SK-N-SH treated with all-trans-retinoic acid at 6 μM for 48 hours (cell line): ENCODE results near the gene KRTCAP2.

Source experiments
- ATAC-seq: fragments of 200-7000 bp; cut with Tn5 transposase; 3 replicates; pipeline ENCODE4 v1.9.1; 2020; ENCODE audit warnings: mild to moderate bottlenecking, moderate library complexity
- ARNTL ChIP-seq: fragments of 450-650 bp; formaldehyde crosslinking; IDR thresholded peaks from 2 replicates; pipeline ENCODE4 v1.5.0; 2020; ENCODE audit warnings: low read depth, mild to moderate bottlenecking, moderate library complexity, borderline replicate concordance
- BACH2 ChIP-seq: fragments of 250-450 bp; sonication (Bioruptor Pico); IDR thresholded peaks from 2 replicates; pipeline ENCODE4 v1.9.0; 2021; ENCODE audit warnings: mild to moderate bottlenecking, borderline replicate concordance
- CSDC2 ChIP-seq: fragments of 250-450 bp; sonication (Bioruptor Pico); IDR thresholded peaks from 2 replicates; pipeline ENCODE4 v1.5.0; 2020; ENCODE audit warnings: mild to moderate bottlenecking, moderate library complexity
- ESRRG ChIP-seq: fragments of 250-450 bp; sonication (Bioruptor Pico); IDR thresholded peaks from 2 replicates; pipeline ENCODE4 v1.6.1; 2021; ENCODE audit warnings: mild to moderate bottlenecking
- GLIS3 ChIP-seq: fragments of 250-450 bp; sonication (Bioruptor Pico); IDR thresholded peaks from 2 replicates; pipeline ENCODE4 v1.5.0; 2020; ENCODE audit warnings: mild to moderate bottlenecking, moderate library complexity
- OSR1 ChIP-seq: fragments of 250-450 bp; sonication (Bioruptor Pico); IDR thresholded peaks from 2 replicates; pipeline ENCODE4 v1.8.0; 2022; ENCODE audit warnings: moderate library complexity, mild to moderate bottlenecking, inconsistent platforms
- PPARA ChIP-seq: fragments of 250-450 bp; sonication (Bioruptor Pico); IDR thresholded peaks from 2 replicates; pipeline ENCODE4 v1.5.0; 2020; ENCODE audit warnings: mild to moderate bottlenecking, borderline replicate concordance
- SNAI2 ChIP-seq: fragments of 250-450 bp; sonication (Bioruptor Pico); IDR thresholded peaks from 2 replicates; pipeline ENCODE4 v1.5.0; 2020; ENCODE audit warnings: mild to moderate bottlenecking, moderate library complexity
- TCF4 ChIP-seq: fragments of 250-450 bp; sonication (Bioruptor Pico); IDR thresholded peaks from 2 replicates; pipeline ENCODE4 v1.8.0; 2021; ENCODE audit warnings: mild to moderate bottlenecking, moderate library complexity, borderline replicate concordance
- TOX ChIP-seq: fragments of 250-450 bp; sonication (Bioruptor Pico); IDR thresholded peaks from 2 replicates; pipeline ENCODE4 v1.8.0; 2021; ENCODE audit warnings: mild to moderate bottlenecking, moderate library complexity, borderline replicate concordance
- ZC3H10 ChIP-seq: fragments of 250-450 bp; sonication (Bioruptor Pico); IDR thresholded peaks from 2 replicates; pipeline ENCODE4 v1.5.1; 2021; ENCODE audit warnings: mild to moderate bottlenecking, moderate library complexity
- ZFP3 ChIP-seq: fragments of 250-450 bp; sonication (Bioruptor Pico); IDR thresholded peaks from 2 replicates; pipeline ENCODE4 v1.5.0; 2020; ENCODE audit warnings: mild to moderate bottlenecking, moderate library complexity
- ZFP30 ChIP-seq: fragments of 450-650 bp; formaldehyde crosslinking; IDR thresholded peaks from 2 replicates; pipeline ENCODE4 v1.5.0; 2022; ENCODE audit warnings: mild to moderate bottlenecking, moderate library complexity
- ZNF565 ChIP-seq: fragments of 450-650 bp; formaldehyde crosslinking; conservative IDR thresholded peaks from 2 replicates; pipeline ENCODE4 v1.5.0; 2020; ENCODE audit warnings: low read depth, mild to moderate bottlenecking, moderate library complexity
- ZNF70 ChIP-seq: fragments of 450-650 bp; formaldehyde crosslinking; IDR thresholded peaks from 2 replicates; pipeline ENCODE4 v1.5.0; 2020; ENCODE audit warnings: mild to moderate bottlenecking, moderate library complexity
- TF ChIP-seq, protein P1 (sequence below): fragments of 250-450 bp; sonication (Bioruptor Pico); IDR thresholded peaks from 2 replicates; pipeline ENCODE4 v1.5.1; 2021; ENCODE audit warnings: mild to moderate bottlenecking, moderate library complexity
- TF ChIP-seq, protein P2 (sequence below): fragments of 250-450 bp; sonication (Bioruptor Pico); IDR thresholded peaks from 2 replicates; pipeline ENCODE4 v1.8.0; 2020; ENCODE audit warnings: mild to moderate bottlenecking, moderate library complexity, borderline replicate concordance
- TF ChIP-seq, protein P3 (sequence below): fragments of 250-450 bp; sonication (Bioruptor Pico); IDR thresholded peaks from 2 replicates; pipeline ENCODE4 v1.5.1; 2020; ENCODE audit warnings: low read depth, mild to moderate bottlenecking, moderate library complexity
- TF ChIP-seq, protein P4 (sequence below): fragments of 250-450 bp; sonication (Bioruptor Pico); IDR thresholded peaks from 2 replicates; pipeline ENCODE4 v1.5.0; 2020; ENCODE audit warnings: mild to moderate bottlenecking, moderate library complexity

The KRTCAP2 gene

DNA sequence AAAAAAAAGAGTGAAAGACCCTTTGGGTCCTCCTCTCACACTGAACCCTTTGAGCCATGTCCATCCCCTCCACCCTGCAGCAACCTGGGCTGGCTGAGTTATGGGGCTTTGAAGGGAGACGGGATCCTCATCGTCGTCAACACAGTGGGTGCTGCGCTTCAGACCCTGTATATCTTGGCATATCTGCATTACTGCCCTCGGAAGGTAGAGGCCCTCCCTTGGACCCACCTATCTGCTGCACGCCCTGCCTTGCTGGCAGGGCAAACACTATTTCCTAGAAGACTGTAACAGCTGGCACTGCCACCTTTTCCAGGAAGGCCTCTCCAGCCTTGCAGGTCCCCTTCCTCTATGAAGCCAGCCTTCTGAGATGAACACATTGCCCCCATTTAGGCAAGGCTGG, 36.4 kb downstream of the KRTCAP2 start:
- TF ChIP-seq ZFP3 (no peak), ARNTL (CRISPR knock-in tag) (no peak), CSDC2 (CRISPR knock-in tag) (no peak), TCF4 (CRISPR knock-in tag) (no peak), ZFP30 (CRISPR knock-in tag) (no peak)
- TF ChIP-seq, protein P1, sequence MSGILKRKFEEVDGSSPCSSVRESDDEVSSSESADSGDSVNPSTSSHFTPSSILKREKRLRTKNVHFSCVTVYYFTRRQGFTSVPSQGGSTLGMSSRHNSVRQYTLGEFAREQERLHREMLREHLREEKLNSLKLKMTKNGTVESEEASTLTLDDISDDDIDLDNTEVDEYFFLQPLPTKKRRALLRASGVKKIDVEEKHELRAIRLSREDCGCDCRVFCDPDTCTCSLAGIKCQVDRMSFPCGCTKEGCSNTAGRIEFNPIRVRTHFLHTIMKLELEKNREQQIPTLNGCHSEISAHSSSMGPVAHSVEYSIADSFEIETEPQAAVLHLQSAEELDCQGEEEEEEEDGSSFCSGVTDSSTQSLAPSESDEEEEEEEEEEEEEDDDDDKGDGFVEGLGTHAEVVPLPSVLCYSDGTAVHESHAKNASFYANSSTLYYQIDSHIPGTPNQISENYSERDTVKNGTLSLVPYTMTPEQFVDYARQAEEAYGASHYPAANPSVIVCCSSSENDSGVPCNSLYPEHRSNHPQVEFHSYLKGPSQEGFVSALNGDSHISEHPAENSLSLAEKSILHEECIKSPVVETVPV: no peak
- TF ChIP-seq, protein P2, sequence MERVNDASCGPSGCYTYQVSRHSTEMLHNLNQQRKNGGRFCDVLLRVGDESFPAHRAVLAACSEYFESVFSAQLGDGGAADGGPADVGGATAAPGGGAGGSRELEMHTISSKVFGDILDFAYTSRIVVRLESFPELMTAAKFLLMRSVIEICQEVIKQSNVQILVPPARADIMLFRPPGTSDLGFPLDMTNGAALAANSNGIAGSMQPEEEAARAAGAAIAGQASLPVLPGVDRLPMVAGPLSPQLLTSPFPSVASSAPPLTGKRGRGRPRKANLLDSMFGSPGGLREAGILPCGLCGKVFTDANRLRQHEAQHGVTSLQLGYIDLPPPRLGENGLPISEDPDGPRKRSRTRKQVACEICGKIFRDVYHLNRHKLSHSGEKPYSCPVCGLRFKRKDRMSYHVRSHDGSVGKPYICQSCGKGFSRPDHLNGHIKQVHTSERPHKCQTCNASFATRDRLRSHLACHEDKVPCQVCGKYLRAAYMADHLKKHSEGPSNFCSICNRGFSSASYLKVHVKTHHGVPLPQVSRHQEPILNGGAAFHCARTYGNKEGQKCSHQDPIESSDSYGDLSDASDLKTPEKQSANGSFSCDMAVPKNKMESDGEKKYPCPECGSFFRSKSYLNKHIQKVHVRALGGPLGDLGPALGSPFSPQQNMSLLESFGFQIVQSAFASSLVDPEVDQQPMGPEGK: no peak
- TF ChIP-seq, protein P3, sequence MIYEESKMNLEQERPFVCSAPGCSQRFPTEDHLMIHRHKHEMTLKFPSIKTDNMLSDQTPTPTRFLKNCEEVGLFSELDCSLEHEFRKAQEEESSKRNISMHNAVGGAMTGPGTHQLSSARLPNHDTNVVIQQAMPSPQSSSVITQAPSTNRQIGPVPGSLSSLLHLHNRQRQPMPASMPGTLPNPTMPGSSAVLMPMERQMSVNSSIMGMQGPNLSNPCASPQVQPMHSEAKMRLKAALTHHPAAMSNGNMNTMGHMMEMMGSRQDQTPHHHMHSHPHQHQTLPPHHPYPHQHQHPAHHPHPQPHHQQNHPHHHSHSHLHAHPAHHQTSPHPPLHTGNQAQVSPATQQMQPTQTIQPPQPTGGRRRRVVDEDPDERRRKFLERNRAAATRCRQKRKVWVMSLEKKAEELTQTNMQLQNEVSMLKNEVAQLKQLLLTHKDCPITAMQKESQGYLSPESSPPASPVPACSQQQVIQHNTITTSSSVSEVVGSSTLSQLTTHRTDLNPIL (CRISPR knock-in tag): no peak
- TF ChIP-seq, protein P4, sequence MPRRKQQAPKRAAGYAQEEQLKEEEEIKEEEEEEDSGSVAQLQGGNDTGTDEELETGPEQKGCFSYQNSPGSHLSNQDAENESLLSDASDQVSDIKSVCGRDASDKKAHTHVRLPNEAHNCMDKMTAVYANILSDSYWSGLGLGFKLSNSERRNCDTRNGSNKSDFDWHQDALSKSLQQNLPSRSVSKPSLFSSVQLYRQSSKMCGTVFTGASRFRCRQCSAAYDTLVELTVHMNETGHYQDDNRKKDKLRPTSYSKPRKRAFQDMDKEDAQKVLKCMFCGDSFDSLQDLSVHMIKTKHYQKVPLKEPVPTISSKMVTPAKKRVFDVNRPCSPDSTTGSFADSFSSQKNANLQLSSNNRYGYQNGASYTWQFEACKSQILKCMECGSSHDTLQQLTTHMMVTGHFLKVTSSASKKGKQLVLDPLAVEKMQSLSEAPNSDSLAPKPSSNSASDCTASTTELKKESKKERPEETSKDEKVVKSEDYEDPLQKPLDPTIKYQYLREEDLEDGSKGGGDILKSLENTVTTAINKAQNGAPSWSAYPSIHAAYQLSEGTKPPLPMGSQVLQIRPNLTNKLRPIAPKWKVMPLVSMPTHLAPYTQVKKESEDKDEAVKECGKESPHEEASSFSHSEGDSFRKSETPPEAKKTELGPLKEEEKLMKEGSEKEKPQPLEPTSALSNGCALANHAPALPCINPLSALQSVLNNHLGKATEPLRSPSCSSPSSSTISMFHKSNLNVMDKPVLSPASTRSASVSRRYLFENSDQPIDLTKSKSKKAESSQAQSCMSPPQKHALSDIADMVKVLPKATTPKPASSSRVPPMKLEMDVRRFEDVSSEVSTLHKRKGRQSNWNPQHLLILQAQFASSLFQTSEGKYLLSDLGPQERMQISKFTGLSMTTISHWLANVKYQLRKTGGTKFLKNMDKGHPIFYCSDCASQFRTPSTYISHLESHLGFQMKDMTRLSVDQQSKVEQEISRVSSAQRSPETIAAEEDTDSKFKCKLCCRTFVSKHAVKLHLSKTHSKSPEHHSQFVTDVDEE (CRISPR knock-in tag): no peak
- no peak for ATAC-seq

DNA sequence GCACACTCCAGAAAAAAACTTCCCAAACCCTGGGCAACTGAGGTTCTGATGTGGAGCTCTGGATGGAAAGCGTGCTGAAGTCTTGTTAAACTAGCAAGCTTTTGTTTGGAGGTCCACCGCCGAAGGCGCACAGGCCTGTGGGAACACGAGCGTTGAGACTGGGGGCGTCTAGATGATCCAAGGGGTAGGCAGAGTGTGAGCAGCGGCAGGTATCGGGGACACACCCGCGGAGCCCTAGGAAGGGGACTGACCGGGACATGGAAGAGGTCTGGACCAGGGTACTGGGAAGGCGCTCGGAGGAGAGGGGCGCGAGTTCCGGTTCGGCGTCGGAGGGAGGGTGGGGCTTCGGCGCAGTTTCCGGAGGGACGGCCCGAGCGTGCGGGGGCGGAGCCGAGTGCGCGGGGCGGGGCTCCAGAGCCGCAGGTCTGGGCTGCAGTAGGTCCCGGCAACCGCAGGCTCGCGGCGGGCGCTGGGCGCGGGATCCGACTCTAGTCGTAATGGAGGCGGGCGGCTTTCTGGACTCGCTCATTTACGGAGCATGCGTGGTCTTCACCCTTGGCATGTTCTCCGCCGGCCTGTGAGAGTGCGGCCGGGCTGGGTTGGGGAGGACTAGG, 37.6 kb downstream of the KRTCAP2 start, which contains the start of gene SLC50A1:
SLC50A1 (plus strand) TSS at position 438 of the 614 bp plus-strand sequence; CDS start at position 498, 60 bp downstream.
- peak; percentile 89 for ATAC-seq
- TF ChIP-seq ESRRG (CRISPR knock-in tag) (no peak), SNAI2 (CRISPR knock-in tag) (no peak), TOX (CRISPR knock-in tag) (0 out of 2 replicates have a peak, but pooled peaks have one; percentile 5), ZFP3 (no peak), TCF4 (CRISPR knock-in tag) (no peak), CSDC2 (CRISPR knock-in tag) (no peak), GLIS3 (no peak; the same call in 1 of the 2 replicates), ZFP30 (CRISPR knock-in tag) (no peak), ZNF70 (CRISPR knock-in tag) (no peak), BACH2 (CRISPR knock-in tag) (no peak), ZC3H10 (CRISPR knock-in tag) (0 out of 2 replicates have a peak, but pooled peaks have one; percentile 20)

DNA sequence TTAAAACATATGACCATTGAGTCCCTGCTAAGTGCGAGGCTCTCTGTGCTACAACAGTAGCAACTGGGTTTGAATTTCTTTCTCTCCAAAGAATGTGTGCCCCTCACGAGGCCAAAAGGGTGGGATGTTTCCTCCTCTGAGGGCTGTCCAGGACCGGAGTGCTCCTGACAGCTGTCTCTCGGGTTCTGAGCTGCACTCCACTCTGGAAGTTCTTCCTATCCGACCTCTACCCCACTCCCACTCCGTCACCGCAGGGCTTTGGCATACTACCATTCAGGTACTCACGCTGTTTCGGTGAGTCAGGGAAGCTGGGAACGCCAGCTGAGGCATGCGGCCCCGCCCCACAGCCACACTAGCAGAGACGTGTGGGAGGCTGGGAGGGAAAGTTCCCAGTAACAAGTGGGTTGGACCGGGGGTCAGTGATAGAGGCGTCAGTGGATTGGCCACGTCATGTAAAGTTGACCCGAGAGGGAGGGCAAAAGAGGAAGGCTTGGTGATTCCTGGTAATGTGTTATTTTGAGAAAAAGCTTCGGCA, 38.2 kb downstream of the KRTCAP2 start:
- TF ChIP-seq ZFP30 (CRISPR knock-in tag): no peak
- TF ChIP-seq ZNF70 (CRISPR knock-in tag): no peak
- no peak for TF ChIP-seq TOX (CRISPR knock-in tag)
- no peak for TF ChIP-seq PPARA
- TF ChIP-seq ZNF565 (CRISPR knock-in tag): no peak
- TF ChIP-seq ZC3H10 (CRISPR knock-in tag): no peak
- TF ChIP-seq ESRRG (CRISPR knock-in tag): no peak
- ATAC-seq: peak; percentile 65

DNA sequence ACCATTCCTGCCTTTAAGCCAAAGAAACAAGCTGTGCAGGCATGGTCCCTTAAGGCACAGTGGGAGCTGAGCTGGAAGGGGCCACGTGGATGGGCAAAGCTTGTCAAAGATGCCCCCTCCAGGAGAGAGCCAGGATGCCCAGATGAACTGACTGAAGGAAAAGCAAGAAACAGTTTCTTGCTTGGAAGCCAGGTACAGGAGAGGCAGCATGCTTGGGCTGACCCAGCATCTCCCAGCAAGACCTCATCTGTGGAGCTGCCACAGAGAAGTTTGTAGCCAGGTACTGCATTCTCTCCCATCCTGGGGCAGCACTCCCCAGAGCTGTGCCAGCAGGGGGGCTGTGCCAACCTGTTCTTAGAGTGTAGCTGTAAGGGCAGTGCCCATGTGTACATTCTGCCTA, 38.8 kb downstream of the KRTCAP2 start:
- no peak for TF ChIP-seq SNAI2 (CRISPR knock-in tag)
- no peak for ATAC-seq

DNA sequence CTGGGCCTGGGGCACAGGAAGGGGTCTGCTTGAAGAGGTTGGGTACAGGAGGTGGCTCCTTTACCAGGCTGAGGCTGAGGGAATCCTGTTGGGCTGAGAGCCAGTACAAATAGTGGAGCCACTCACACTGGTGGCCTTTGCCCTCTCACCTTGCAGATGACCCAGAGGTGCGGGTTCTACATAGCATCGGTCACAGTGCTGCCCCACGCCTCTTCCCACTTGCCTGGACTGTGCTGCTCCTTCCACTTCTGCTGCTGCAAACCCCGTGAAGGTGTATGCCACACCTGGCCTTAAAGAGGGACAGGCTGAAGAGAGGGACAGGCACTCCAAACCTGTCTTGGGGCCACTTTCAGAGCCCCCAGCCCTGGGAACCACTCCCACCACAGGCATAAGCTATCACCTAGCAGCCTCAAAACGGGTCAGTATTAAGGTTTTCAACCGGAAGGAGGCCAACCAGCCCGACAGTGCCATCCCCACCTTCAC, 39.3 kb downstream of the KRTCAP2 start:
- TF ChIP-seq, protein P1: no peak
- no peak for TF ChIP-seq ZC3H10 (CRISPR knock-in tag)
- TF ChIP-seq OSR1 (CRISPR knock-in tag): no peak
- TF ChIP-seq, protein P4 (CRISPR knock-in tag): no peak
- no peak for ATAC-seq
